Stimulated activated CD4-positive, alpha-beta T cell treated with anti-CD3 and anti-CD28 coated beads, TNF-alpha, amount 100 ng/mL, for 48 hours (primary cell): ENCODE results near the gene EXOC4.

Source experiments
- DNase-seq, 3 donors: peaks; one replicate each; pipeline ENCODE4 v3.0.0-alpha.2; 2020; ENCODE audit warnings: low read depth in 3 of 3

Gene EXOC4

DNA sequence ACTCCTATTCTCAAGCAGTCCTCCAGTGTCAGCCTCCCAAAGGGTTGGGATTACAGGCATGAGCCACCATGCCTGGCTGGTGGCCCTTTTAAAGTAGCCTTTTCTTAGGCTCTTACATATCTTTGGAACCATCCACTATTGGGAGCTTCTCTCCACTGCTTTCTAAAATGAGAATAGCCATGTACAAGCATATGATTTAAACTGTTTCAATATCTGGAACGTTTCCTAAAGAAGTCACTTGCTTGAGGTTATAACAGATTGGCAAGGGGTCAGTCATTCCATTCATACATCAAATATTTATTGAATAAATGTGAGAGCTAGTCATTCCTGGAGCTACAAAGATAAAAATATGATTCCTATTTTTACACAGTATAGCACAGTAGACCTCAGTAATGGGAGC, 776.9 kb downstream of the EXOC4 start:
- DNase-seq: no peak

GRCh38 chr7:134030460-134030865, 777.6 kb downstream of the EXOC4 start:
- no peak for DNase-seq

DNA sequence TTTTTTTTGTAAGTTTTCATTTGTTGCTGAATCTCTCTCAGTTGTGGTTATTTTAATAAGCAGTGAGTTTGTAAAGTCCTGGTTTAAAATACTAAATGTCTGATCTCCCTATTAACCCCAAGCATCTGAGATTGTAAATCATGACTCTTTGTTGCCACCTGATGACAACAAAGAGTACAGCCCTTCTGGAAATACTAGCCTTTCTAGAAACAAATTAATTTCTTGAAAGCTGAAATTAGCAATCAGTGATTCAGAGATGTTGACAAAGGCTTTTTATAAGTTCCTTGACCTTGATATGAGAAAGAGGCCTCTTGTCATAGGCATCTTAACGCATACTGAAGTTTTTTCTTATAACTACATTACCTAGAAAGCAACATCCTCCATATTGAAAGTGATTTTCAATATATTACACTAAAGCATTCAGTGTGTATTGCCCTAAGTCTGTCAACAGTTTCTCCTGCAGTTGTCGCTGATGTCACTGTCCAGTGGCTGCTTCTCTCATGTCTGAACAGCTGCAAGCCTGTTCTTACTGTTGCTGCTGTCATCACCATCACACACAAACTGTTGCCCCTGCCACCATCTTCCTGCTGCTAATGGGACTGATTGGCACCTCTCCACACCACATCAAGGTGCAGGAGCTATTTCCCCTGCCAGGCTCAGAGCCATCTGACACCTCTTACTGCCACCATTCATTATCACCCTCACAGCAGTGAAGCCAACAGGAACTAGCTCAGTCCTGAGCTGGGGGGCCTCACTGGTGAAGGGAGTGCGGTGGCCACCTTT, 779.1 kb downstream of the EXOC4 start:
- DNase-seq: no peak

DNA sequence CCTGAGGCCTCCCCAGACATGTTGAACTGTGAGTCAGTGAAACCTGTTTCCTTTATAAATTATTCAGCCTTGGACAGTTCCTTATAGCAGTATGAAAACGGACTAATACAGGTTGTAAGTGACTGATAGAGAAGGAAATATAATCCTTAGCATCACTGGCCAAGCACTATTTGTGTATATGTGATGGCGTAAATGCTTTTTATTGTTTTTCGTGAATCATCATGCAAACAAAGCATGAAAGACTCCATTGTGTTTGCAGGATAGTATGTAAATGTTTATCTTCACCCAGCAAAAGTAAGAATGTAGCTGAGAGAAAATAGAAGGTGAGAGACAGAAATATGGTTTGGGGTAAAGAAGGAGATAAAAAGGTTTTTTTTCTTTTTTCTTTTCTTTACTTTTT, 781.8 kb downstream of the EXOC4 start:
- DNase-seq: no peak

- no peak for DNase-seq
Measured at GRCh38 chr7:134037991-134038390, 785.1 kb downstream of the EXOC4 start.

DNA sequence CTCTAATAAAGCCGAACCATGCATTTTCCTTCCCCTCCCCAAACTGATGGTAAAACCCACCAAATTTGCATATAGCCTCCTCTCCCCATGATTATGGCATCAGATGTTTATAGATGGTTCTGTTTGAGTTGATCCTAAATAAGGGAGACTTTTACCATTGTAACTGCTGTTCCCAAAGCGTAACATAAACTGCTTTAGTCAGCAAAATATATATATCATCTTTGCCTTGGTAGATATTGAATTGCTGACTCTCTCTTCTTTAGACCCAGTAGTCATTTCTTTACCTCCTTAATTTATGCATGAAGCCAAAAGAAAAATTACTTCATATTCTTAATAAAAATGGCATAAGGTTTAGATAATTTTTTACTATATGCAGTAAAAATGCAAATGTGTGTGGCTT, 788.1 kb downstream of the EXOC4 start:
- DNase-seq: no peak

GRCh38 chr7:134041477-134041876, 788.6 kb downstream of the EXOC4 start:
- no peak for DNase-seq

- DNase-seq: no peak
Measured at GRCh38 chr7:134042307-134042706, 789.4 kb downstream of the EXOC4 start.

GRCh38 chr7:134044682-134045081, 791.8 kb downstream of the EXOC4 start:
- no peak for DNase-seq

GRCh38 chr7:134045716-134046115, 792.8 kb downstream of the EXOC4 start:
- DNase-seq: no peak

DNA sequence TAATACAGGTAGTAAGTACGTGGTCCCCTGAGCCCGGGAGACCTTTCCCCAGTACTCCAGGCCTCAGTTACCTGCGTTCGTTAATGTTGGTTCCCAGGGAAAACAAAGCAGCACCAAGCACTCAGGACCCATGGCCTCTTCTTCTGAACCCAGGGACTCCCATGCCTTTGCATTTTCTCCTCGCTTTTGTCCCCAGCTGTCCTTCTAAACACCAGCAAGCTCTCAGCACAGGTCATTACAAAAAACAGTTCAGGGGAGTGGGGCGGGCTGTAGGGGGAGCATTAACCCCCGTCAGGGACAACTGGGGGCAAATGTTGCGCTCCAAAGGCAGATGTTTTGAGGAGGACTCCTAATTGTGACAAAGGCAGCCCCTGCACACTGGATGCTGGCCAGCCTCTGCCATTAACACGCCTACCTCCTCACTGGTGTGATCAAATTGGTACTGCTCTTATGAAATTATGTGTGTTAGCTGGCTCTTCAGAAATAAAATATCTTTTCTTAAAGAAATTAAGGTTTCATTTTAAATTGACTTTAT, 793.8 kb downstream of the EXOC4 start:
- no peak for DNase-seq

DNA sequence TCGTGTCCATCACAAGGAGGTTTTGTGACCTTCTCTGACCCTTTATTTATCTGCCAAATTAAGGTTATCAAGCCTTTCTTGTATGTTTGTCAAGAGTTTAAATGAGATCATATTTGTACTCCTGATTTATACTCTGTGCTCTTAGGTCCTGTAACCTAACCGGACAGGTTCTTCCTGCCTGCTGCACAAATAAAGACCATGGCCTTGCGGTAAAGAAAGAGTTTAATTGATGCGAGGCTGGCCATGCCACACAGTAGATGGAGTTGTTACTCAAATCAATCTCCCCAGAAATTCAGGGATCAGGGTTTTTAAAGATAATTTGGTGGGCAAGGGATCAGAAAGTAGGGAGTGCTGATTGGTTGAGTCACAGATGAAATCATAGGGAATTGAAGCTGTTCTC, 794.8 kb downstream of the EXOC4 start:
- DNase-seq: no peak

GRCh38 chr7:134048166-134048565, 795.3 kb downstream of the EXOC4 start:
- DNase-seq: no peak

GRCh38 chr7:134051020-134051419, 798.1 kb downstream of the EXOC4 start:
- no peak for DNase-seq

GRCh38 chr7:134056816-134057215, 803.9 kb downstream of the EXOC4 start:
- no peak for DNase-seq

- DNase-seq: no peak
Measured at GRCh38 chr7:134058521-134058920, 805.6 kb downstream of the EXOC4 start.

DNA sequence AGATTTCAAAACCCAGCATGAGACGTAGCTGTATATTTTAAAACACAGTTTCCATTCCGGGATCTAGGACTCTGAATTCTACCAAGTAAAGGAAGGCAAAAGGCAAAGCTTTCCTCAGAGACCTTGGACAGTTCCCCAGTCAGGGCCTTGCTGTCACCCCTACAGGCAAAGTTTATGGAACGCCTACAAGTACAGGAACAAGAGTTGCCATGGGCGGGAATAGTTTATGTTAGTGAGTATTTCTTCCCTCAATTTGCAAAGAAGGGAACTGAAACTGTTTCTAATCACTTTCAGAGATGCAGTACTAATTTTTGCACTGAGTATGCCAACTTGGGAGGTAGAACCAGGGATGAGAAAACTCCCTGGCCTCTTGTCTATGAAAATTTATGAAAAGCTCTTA, 806.1 kb downstream of the EXOC4 start:
- no peak for DNase-seq

- DNase-seq: no peak
Measured at GRCh38 chr7:134059921-134060320, 807.0 kb downstream of the EXOC4 start.

DNA sequence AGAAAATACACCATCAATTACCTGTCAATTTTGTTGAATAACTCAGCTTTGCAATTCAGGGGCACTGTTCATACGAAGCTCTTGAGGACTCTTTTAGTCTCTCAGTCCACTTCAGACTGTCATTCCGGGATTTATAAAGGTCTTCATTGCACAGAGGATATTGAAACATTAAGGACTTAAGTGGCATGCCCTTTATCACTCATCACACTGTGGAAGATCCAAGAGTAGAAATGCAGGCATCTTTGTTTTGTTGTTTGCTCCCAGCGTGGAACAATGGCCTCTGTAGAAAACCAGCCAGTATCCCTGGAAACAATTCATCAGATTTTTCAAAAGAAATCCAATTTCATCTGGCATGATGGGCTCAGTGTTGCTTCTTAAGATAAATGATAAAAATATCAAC, 808.0 kb downstream of the EXOC4 start:
- no peak for DNase-seq

- DNase-seq: no peak
Measured at GRCh38 chr7:134062460-134062859, 809.6 kb downstream of the EXOC4 start.

GRCh38 chr7:134065415-134065814, 812.5 kb downstream of the EXOC4 start:
- no peak for DNase-seq

GRCh38 chr7:134067164-134067563, 814.3 kb downstream of the EXOC4 start:
- no peak for DNase-seq

DNA sequence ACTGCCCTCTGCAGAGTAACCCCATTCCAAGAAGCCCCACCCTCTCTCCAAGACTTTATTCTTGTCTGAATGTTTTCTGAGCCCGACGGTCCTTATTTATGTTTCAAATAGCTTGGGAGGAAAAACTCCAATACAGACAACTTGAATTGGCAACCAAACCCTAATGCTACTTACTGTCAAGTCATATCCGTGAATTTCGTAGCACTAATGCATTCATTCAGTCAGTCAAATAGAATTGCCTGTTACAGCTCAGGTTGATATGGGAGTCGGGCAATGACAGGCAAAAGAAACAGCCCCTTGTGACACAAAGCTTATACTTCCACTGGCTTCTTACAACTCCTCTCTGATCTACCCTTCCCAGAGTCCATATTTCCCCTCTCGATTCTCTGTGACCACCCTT, 815.8 kb downstream of the EXOC4 start:
- no peak for DNase-seq

DNA sequence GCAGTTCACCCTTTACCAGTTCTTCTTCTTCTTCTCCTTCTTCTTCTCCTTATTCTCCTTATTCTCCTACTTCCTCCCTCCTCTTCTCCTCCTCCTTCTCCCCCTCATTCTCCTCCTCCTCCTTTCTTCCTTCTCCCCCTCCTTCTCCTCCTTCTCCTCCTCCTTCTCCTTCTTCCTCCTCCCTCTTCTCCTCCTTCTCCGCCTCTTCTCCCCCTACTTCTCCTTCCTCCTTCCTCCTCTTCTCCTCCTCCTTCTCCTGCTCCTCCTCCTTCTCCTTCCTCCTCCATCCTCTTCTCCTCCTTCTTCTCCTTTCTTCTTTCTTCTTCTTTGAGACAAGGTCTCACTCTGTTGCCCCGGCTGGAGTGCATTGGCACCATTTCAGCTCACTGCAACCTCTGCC, 816.3 kb downstream of the EXOC4 start:
- no peak for DNase-seq
